GM12872 (cell line): ENCODE measurements around the gene SLC38A1.

Experiments used
- TF ChIP-seq, protein P1 (sequence below): IDR thresholded peaks from 3 replicates; pipeline ENCODE4 v1.5.1; 2011; ENCODE audit warnings: low read depth, mild to moderate bottlenecking, low read length, moderate library complexity; ENCODE audit not compliant: insufficient read depth

Gene SLC38A1

DNA sequence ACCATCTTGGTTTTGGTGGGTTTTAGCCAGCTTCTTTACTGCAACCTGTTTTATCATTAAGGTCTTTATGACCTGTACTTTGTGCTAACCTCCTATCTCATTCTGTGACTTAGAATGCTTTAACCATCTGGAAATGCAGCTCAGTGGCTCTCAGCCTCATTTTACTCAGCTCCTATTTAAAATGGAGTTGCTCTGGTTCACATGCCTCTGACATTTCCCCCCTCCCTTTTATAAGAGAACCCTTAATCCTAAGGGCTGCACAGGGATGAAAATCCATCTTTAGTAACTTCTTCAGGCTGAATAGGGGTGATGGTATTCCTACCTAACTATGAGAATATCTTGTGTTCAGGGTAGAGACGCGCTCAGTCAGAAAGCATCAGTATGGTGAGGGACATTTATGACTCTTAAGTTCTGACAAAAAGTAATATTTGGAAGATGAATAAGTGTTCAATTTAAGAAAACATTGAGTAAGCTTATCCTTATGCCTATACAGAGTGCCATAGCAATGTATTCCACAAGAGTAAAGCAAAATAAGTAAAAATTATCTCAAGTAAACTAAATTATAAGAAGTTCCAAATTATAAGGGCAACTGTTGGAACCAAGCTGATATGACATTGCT lies 15.2 kb downstream of the SLC38A1 start:
- TF ChIP-seq, protein P1, sequence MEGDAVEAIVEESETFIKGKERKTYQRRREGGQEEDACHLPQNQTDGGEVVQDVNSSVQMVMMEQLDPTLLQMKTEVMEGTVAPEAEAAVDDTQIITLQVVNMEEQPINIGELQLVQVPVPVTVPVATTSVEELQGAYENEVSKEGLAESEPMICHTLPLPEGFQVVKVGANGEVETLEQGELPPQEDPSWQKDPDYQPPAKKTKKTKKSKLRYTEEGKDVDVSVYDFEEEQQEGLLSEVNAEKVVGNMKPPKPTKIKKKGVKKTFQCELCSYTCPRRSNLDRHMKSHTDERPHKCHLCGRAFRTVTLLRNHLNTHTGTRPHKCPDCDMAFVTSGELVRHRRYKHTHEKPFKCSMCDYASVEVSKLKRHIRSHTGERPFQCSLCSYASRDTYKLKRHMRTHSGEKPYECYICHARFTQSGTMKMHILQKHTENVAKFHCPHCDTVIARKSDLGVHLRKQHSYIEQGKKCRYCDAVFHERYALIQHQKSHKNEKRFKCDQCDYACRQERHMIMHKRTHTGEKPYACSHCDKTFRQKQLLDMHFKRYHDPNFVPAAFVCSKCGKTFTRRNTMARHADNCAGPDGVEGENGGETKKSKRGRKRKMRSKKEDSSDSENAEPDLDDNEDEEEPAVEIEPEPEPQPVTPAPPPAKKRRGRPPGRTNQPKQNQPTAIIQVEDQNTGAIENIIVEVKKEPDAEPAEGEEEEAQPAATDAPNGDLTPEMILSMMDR, result no peak

DNA sequence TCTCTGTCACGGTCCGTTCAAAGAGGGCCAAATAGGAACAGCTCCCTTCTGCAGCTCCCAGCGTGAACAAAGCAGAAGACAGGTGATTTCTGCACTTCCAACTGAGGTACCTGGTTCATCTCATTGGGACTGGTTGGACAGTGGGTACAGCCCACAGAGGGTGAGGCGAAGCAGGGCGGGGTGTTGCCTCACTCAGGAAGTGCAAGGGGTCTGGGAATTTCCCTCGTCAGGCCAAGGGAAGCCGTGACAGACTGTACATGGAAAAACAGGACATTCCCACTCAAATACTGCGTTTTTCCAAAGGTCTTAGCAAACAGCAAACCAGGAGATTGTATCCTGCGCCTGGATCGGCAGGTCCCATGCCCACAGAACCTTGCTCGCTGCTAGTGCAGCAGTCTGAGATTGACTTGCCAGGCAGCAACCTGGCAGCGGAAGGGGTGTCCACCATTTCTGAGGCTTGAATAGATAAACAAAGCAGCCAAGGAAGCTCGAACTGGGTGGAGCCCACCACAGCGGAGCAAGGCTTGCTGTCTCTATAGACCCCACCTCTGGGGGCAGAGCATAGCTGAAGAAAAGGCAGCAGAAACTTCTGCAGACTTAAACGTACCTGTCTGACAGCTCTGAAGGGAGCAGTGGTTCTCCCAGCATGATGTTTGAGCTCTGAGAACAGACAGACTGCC lies 22.7 kb downstream of the SLC38A1 start:
- TF ChIP-seq, protein P1, result no peak

DNA sequence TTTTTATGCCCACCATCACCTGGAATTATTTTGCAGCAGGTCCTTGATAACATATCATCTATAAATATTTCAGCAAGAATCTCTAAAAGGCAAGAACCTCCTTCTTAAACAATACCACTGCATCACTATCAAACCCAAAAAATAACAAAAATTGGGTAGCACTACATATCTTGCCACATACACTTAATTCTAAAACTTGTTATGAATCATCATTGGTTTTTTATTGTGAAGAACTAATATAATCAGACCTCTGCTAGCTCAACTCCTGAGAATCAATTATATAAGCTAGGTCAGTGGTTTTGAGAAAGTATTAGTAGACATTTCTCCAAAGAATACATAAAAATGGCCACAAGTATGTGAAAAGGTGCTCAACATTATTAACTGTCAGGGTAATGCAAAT lies 23.8 kb downstream of the SLC38A1 start:
- TF ChIP-seq, protein P1, result no peak

GRCh38 chr12:46244273-46244915 lies 24.4 kb downstream of the SLC38A1 start:
- TF ChIP-seq, protein P1, result no peak

- TF ChIP-seq, protein P1, result no peak
Measured at GRCh38 chr12:46242569-46242968, 26.3 kb downstream of the SLC38A1 start.

DNA sequence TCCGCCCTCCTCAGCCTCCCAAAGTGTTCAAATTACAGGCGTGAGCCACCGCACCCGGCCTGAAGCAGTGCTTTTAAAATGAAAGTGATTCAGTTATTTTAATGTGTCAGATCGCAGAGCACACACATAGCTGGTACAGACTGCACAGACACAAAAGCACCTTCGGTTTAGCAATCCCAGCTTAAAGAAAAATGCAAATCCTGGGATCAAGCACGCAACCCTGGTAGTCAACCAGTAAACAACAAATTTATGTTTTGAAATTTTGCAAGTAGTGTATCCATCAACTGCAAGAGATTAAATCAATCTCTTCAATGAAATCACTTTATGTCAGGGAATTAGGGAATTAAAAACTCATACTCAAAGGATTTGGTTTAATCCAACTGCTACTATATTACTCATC lies 28.4 kb downstream of the SLC38A1 start:
- TF ChIP-seq, protein P1, result no peak

- TF ChIP-seq, protein P1, result no peak
Measured at GRCh38 chr12:46238821-46239220, 30.0 kb downstream of the SLC38A1 start.
